Upper lobe of right lung (tissue), 1 donor: ENCODE results near the gene CAB39L. TPM values are rescaled to one million over a fixed set of nuclear protein-coding genes. Genes with fewer than 3 reads are reported as not detected.

Experiments used
- ATAC-seq: fragments of 200-7000 bp; cut with Tn5 transposase; one replicate; pipeline ENCODE4 v1.9.1; 2020; ENCODE audit warnings: mild to moderate bottlenecking, moderate library complexity
- DNase-seq: peaks from one replicate; pipeline ENCODE4 v3.0.0-alpha.2; 2020
- H3K27ac ChIP-seq: fragments of 200-600 bp; one replicate; pipeline ENCODE4 v1.8.0; 2022
- H3K27me3 ChIP-seq: fragments of 200-600 bp; one replicate; pipeline ENCODE4 v1.8.0; 2022; ENCODE audit warnings: mild to moderate bottlenecking
- H3K36me3 ChIP-seq: fragments of 200-600 bp; one replicate; pipeline ENCODE4 v1.8.0; 2022
- H3K4me1 ChIP-seq: fragments of 200-600 bp; one replicate; pipeline ENCODE4 v1.8.0; 2022
- H3K4me3 ChIP-seq: fragments of 200-600 bp; one replicate; pipeline ENCODE4 v1.8.0; 2022; ENCODE audit warnings: mild to moderate bottlenecking
- H3K9me3 ChIP-seq: fragments of 200-600 bp; one replicate; pipeline ENCODE4 v1.8.0; 2022
- CTCF ChIP-seq: fragments of 200-600 bp; IDR thresholded peaks from one replicate; pipeline ENCODE4 v1.8.0; 2022; ENCODE audit warnings: antibody characterized with exemption
- intact Hi-C: fragments of 100-400 bp; cut with DNase I; formaldehyde crosslinking; loops from one replicate; pipeline ENCODE4 v1.11.0; 2022
- total RNA-seq: library from RNA; stranded (reverse); fragmentation: NEBNext Ultra II Directional; extraction: Animal tissue kit (Norgen Biotek cat#: 25700); gene quantifications from one replicate; pipeline ENCODE4 v1.2.1, GENCODE V29; 2021
- donor health status: DM: no; HTN: yes; CAD: no; lungs with severe emphysema.

The CAB39L gene
- total RNA-seq, 1 donor from 2014 or later: 18.0 TPM

DNA sequence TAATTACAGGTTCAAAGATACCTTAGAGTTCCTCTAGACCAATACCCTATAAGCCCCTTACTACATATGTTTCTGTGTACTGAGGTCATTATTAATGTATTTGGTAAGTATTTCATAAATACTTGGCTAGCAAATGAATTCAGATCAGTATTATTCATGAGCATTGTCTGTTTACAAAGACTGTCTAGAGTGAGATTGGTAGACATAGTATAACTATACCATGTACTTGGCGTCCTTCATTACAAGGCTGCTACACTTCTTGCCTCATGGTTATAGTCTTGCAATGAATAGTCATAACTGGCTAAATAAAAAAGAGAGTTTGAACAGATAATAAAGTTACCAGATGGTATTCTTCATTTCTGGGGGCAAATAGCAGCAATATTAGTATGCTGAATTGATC lies 12.3 kb upstream of the CAB39L start:
- no peak for TF ChIP-seq CTCF
- ATAC-seq: no peak
- intact Hi-C loops: no loop called here

GRCh38 chr13:49455007-49455398 lies 11.1 kb upstream of the CAB39L start:
- no peak overlapping the region for H3K27ac ChIP-seq
- no peaks in the 10 kb centered on the region for H3K36me3 ChIP-seq
- no peak overlapping the region for H3K4me3 ChIP-seq
- no peak for DNase-seq
- H3K27me3 ChIP-seq: no peaks in the 10 kb centered on the region
- intact Hi-C loops: no loop called here
- no peak for ATAC-seq
- H3K9me3 ChIP-seq: no peaks in the 10 kb centered on the region
- H3K4me1 ChIP-seq: peaks cover 5% of the 10 kb centered on the region
- no peak for TF ChIP-seq CTCF

More for the DNA sequence above, 12.3 kb upstream of the CAB39L start:
- Histone ChIP-seq H3K27me3 (no peaks in the 10 kb centered on the region), H3K27ac (no peak overlapping the region), H3K4me3 (no peak overlapping the region), H3K4me1 (peaks cover 5% of the 10 kb centered on the region), H3K36me3 (peaks cover 5% of the 10 kb centered on the region), H3K9me3 (no peaks in the 10 kb centered on the region)
- no peak for DNase-seq

DNA sequence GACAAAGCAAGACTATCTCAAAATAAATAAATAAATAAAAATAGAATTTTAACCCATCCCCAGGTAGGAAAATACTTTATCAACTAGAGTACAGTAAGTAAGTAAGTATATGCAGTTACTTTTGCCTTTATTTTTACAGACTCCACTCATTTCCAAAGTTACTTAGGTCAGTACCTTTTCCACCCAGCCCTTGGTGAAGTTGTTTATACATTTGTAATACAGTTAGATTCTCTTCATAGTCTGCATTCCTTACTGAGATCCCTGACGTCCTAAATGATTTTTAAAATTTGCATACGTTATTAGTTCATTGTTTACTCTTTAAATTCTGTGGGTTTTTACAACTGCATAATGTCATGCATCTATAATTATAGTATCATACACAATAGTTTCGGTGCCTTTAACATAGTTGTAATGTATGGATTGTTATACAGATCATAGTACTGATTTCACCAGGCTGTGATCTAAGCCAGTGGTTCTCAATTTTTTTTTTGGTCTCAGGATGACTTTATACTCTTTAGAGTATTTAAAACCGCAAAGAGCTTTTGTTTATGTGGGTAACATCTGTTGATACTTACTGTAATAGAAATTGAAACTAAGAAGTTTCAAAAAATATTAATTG lies 10.6 kb upstream of the CAB39L start:
- H3K27me3 ChIP-seq: no peaks in the 10 kb centered on the region
- DNase-seq (no peak), ATAC-seq (no peak)
- intact Hi-C loops: no loop called here
- H3K4me3 ChIP-seq: no peak overlapping the region
- TF ChIP-seq CTCF: no peak
- H3K9me3 ChIP-seq: no peaks in the 10 kb centered on the region
- no peak overlapping the region for H3K27ac ChIP-seq
- no peaks in the 10 kb centered on the region for H3K36me3 ChIP-seq
- peaks cover 5% of the 10 kb centered on the region for H3K4me1 ChIP-seq

GRCh38 chr13:49453465-49453864 lies 9.6 kb upstream of the CAB39L start:
- no peak overlapping the region for H3K4me3 ChIP-seq
- no peak overlapping the region for H3K27ac ChIP-seq
- ATAC-seq: no peak
- H3K27me3 ChIP-seq: no peaks in the 10 kb centered on the region
- peaks cover 8% of the 10 kb centered on the region for H3K4me1 ChIP-seq
- TF ChIP-seq CTCF: no peak
- no peaks in the 10 kb centered on the region for H3K36me3 ChIP-seq
- H3K9me3 ChIP-seq: no peaks in the 10 kb centered on the region
- intact Hi-C loops: no loop called here
- no peak for DNase-seq

DNA sequence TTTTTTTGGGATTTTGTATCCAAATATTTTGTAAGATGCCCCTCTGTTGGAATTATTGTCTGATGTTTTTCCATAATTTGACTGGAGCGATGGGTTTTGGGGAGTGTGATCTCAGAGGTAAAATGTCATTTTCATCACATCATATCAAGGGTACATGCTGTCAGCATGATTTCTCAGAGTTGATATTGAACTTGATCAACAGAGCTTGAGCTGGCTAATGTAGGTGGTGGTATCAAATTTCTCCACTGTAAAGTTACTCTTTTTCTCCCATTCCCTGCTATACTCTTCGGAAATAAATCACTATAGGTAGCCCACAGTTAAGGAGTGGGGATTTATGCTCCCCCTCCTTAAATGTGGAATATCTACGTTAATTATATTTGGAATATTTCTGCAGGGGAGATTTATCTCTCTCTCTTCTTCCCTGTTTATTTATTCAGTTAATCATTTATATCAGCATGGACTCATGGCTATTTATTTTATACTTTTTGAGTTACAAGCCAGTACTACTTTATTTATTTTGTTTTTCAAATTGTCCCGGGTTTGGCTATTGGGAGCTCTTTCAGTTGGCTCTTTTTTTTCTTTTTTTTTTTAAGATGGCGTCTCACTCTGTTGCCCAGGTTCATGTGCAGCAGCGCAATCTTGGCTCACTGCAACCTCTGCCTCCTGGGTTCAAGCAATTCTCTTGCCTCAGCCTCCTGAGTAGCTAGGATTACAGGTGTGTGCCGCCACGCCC lies 9.0 kb upstream of the CAB39L start:
- H3K9me3 ChIP-seq: no peaks in the 10 kb centered on the region
- no peaks in the 10 kb centered on the region for H3K27me3 ChIP-seq
- H3K36me3 ChIP-seq: no peaks in the 10 kb centered on the region
- no peak for TF ChIP-seq CTCF
- H3K4me3 ChIP-seq: no peak overlapping the region
- intact Hi-C loops: no loop called here
- ATAC-seq (no peak), DNase-seq (no peak)
- no peak overlapping the region for H3K27ac ChIP-seq
- peaks cover 8% of the 10 kb centered on the region for H3K4me1 ChIP-seq
